Left forelimb (tissue), 1 donor: ENCODE data around the gene TBX2.
"Not testable (repeated sequence)": the region's sequence is repeated elsewhere in the genome, so short reads cannot be mapped to it uniquely, and the experiment has no call there.

Experiments
- DNase-seq: peaks from one replicate; pipeline ENCODE4 v3.0.0-alpha.2; 2018; ENCODE audit warnings: low spot score

TBX2 gene

GRCh38 chr17:61431594-61432311 is 32.1 kb downstream of the TBX2 start:
- DNase-seq: no peak

GRCh38 chr17:61436273-61436672 is 36.6 kb downstream of the TBX2 start:
- no peak for DNase-seq

- DNase-seq: no peak
These were observed 37.5 kb downstream of the TBX2 start for GRCh38 chr17:61436995-61437704.

DNA sequence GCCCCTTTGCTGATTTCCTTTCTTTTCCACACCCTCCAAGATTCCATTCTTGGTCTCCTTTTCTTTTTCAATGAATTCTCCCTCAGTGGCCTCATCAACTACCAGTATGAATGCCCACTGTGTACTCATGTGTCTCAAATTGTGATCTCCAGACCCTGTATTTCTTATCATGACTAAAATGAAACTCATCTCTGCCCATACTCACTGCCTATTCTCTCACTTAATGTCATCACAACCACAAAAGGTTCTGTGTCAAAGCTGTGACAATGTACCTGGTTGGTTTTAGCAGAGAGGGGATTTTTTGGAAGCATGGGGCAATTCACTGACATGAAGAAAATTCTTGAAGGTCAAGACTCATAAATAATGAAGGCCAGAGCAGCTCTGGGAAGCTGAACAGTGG is 41.1 kb downstream of the TBX2 start:
- no peak for DNase-seq

GRCh38 chr17:61441507-61441906 is 41.9 kb downstream of the TBX2 start:
- not testable (repeated sequence) for DNase-seq

GRCh38 chr17:61442136-61442775 is 42.6 kb downstream of the TBX2 start:
- no peak for DNase-seq

GRCh38 chr17:61442878-61443474 is 43.3 kb downstream of the TBX2 start:
- no peak for DNase-seq

- no peak for DNase-seq
These were observed 43.8 kb downstream of the TBX2 start for GRCh38 chr17:61443475-61443882.

DNA sequence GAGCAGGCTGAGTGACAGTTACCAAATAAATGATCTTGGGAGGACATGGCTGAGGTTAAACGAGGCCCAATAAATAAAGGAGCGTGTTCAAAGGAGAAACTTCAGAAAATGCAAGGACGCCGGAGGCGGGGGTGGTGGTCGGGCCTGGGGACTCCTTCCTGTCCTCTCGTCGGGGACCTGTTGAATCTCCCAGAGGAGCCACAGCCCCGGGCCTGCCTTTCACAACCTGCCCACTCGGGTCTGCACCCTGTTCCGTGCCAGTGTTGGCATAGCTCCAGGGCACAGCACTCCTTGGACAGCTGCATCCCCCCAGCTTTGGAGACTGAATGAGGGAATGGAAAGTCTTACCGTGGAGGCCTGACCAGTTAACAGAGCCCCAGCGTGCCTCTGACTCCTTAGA is 44.4 kb downstream of the TBX2 start:
- DNase-seq: no peak

- no peak for DNase-seq
These were observed 45.2 kb downstream of the TBX2 start for GRCh38 chr17:61444831-61445230.

DNA sequence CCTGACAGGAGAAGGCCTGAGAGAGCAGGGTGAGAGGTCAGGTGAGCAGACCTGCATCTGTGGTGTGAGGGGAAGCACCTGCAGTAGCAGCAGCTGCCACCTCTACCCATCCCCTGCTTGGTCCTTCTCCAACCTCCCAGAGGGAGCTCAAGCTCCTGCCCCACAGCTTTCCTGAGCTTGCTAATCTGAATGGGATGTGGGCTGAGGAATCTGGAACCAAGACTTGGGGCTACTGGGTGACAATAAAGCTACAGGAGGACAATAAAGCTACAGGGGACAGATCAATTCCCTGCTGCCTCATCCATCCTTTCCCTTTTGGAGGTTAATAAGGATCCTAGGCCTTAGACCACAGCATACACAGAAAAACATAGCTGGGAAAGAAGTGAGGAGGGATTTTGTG is 47.7 kb downstream of the TBX2 start:
- DNase-seq: no peak

DNA sequence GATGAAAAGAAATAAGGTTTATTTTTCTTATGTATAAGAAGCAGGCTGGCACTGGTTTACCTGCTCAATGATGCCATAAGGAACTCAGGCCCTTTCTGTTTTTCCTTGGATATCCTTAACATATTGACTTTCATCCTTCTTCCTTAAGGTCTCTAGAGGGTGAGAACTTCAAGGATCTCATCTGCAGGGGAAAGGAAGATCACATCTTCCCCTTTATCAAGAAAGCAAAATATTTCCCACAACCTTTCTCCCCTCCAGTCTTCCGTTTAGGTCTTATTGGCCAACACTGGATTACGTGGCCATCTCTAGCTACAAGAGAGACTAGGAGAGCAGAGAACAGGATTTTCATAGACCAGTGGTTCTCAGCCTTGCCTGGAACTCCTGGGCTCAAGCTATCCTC is 48.4 kb downstream of the TBX2 start:
- no peak for DNase-seq

DNA sequence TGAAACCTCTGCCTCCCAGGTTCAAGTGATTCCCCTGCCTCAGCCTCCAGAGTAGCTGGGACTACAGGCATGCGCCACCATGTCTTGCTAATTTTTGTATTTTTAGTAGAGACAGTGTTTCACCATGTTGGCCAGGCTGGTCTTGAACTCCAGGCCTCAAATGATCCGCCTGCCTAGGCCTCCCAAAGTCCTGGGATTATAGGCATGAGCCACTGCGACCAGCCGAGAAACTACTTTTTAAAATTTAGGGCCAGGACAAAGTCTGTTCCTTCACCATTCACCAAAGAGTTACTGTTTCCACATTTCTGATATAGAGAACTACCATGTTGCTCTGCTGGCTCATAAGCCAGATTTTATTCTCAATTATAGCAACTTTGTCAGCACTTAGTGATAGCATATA is 49.5 kb downstream of the TBX2 start:
- not testable (repeated sequence) for DNase-seq

GRCh38 chr17:61449707-61450640 is 50.3 kb downstream of the TBX2 start:
- DNase-seq: no peak

DNA sequence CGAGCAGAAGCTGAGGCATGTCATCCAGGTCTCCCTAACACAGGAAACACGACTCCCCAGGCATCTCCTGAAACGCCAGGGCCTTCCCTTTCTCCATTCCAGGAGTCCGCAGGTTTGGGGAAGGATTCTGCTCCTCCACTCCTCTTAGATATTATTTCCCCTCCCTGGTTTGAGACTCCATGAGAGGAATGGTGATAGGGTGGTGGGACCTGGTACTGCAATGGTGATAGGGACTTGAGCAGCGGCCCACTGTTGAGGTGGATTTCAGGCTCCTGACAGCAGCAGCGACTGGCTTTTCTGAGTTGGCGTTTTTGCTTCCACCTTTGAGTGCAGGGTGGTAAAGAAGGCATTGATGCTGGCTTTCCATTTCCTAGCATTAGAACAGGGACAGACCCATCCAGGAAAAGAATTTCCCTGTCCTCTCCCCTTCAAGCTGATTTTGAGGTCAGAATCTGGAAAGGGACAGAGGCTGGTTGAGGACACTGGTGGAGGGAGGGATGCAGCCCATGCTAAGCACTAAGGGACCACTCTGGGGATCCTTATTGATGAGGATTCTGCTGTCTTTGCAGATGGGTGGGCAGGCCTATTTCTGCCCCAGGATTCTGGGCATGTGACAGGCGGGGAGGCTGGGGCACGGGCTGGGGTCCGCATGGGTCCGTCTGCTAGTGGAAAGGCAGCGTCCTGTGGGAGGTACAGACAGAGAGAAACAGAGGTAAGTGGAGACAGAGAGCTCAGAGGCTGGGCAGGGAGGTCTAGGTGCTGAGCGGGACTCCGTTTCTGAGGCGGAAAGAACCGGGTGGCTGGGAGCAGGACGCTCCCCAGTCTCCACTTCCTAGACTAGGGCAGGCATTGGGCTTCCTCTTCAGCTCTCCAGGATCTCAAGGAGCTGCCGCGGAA is 51.2 kb downstream of the TBX2 start:
- DNase-seq: no peak

DNA sequence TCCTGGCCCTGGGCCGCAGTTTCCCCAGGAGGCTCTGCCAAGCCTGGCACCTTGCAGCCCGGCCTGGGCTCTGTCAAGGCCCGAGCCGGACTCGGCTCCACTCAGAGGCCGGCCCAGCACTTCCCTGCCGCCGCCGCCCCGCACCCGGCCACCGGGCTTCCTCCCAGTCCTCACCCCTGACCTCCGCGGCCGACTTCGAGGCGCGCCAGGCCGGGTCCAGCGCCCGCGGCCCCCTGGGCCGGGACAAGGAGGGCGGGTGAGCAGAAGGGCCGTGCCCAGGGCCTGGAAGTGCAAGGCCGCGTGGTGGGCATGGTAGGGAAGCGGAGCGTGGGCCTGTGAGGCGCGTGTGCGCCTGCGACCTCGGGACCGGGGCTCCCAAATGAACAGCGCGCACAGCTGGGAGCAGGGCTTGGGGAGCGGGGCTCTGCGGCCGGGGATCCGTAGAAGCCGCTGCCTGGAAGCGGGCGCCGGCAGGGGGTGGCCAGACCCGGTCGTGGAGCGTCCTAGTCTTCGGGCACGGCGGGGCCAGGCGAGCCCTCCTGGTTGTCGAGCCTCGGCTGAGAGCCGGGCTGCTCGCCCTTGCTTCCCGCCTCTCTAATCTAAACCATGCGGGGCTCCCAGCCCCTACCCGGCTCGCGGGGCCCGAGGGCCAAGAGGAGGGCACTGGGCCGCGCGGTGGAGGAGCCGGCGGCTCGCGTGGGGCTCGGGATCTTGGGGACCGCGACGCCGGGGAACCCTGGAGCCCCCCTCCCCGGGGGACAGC is 52.1 kb downstream of the TBX2 start:
- DNase-seq: no peak

DNA sequence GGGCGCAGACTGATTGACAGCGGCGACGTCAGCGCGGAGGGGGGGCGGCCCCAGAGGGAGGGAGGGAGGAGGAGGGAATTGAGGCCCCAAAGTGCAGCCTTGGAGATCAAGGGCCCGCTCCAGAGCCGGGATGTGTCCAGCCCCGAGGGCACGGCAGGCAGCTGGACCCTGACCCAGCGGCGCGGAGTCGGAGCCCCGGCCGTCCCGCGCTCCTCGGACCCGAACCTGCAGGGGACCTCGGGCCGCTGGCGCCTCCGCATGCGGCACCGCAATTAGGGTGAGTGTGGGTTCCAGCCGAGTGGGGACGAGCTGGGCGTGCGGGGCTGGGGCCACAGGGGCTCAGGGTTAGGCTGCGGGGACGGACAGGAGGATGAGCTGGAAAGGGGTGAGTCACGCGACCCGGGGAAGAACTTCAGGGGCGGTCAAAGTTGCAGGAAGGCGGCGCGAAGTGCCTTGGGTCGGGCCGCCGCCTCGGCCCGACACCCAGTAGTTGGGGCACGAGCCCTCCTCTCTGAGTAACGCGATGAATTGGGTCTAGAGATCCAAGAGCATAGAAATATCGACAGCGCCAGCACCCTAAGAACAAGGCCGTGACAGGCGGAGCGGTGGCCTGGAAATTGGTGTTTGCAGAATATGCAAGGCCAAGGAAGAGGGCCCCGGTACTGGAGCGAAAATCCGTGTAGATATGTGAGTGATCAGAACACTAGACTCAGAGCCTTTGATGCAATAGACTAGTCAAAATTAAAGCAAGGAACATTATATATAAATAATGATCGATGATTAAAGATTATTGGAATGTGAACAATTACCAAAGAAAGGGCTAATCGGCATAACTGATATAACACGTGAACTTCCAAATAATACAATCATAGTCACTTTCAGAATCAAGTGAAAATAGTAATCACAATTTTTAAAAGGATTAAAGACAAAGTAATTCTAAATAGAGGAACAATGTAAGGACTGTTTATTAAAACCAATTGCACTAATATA is 53.0 kb downstream of the TBX2 start, which contains the start of gene TBX4:
TSS of gene TBX4 (plus strand) at position 122 of the 990 bp plus-strand sequence. CDS start 4,069 bp downstream, outside the sequence.
- DNase-seq: no peak
